T-cell (primary cell): ENCODE measurements around the gene NR2F1-AS1. TPM values are rescaled to one million over a fixed set of nuclear protein-coding genes. Genes with fewer than 3 reads are reported as not detected.

Source experiments
- ATAC-seq, 4 experiments: fragments of 200-7000 bp in 3 of 4; fragments of 150-1000 bp in 1 of 4; cut with Tn5 transposase; replicated peaks in 1 of 4; 1 replicate in 3 of 4; 2 replicates in 1 of 4; pipeline ENCODE4 v1.10.0; 2021; ENCODE audit warnings: moderate library complexity in 3 of 4, mild to moderate bottlenecking in 2 of 4, moderate number of reproducible peaks in 1 of 4
- CTCF ChIA-PET, 2 donors: fragments of 300-600 bp; sonication (Branson Sonifier 250); formaldehyde crosslinking; loops; one replicate each; lab custom pipeline; 2022; ENCODE audit warnings: antibody characterized with exemption in 2 of 2; lab: Charles Lee
- POLR2A ChIA-PET, 2 donors: fragments of 300-600 bp; sonication (Branson Sonifier 250); formaldehyde crosslinking; loops; one replicate each; lab custom pipeline; 2022; ENCODE audit warnings: antibody characterized with exemption in 2 of 2; lab: Charles Lee
- DNase-seq, 35 experiments: peaks; one replicate each; pipeline versions ENCODE4 v3.0.0 to v3.0.0-alpha.2; 2013 to 2023
- H3K27ac ChIP-seq: one replicate; pipeline ENCODE4 v1.5.1; 2013; ENCODE audit warnings: low read length
- H3K27me3 ChIP-seq, 2 experiments: replicated peaks in 1 of 2; 1 replicate in 1 of 2; 2 replicates in 1 of 2; pipeline versions ENCODE4 v1.6.1 to v1.7.0; 2013; ENCODE audit warnings: low read length in 1 of 2, mixed read lengths in 1 of 2; ENCODE audit not compliant: control insufficient read depth in 2 of 2, insufficient read depth in 2 of 2; ENCODE audit errors: extremely low read depth in 1 of 2
- H3K36me3 ChIP-seq, 2 donors: 1 replicate in 1 of 2; 2 replicates in 1 of 2; pipeline versions ENCODE4 v1.6.1 to v1.7.0; 2013; ENCODE audit warnings: low read length in 1 of 2; ENCODE audit not compliant: control insufficient read depth in 2 of 2, insufficient read depth in 1 of 2; ENCODE audit errors: extremely low read depth in 1 of 2
- H3K4me1 ChIP-seq, 2 experiments: 1 replicate in 1 of 2; 2 replicates in 1 of 2; pipeline versions ENCODE4 v1.6.1 to v1.7.0; 2013; ENCODE audit warnings: low read length in 2 of 2, mixed read lengths in 1 of 2; ENCODE audit not compliant: insufficient read depth in 2 of 2, control insufficient read depth in 1 of 2; ENCODE audit errors: extremely low read depth in 1 of 2
- H3K4me3 ChIP-seq, 2 donors: 1 replicate in 1 of 2; 2 replicates in 1 of 2; pipeline versions ENCODE4 v1.5.1 to v1.7.0; 2013; ENCODE audit warnings: mild to moderate bottlenecking in 2 of 2, low read length in 1 of 2, moderate library complexity in 1 of 2; ENCODE audit not compliant: control insufficient read depth in 1 of 2; ENCODE audit errors: extremely low read depth in 1 of 2
- H3K9me3 ChIP-seq: 2 replicates; pipeline ENCODE4 v1.7.0; 2013
- H3K27ac Mint-ChIP-seq, 2 donors: one replicate each; pipeline ENCODE4 v1.8.0; 2020 to 2021; ENCODE audit warnings: mild to moderate bottlenecking in 2 of 2, mixed read lengths in 2 of 2
- H3K27me3 Mint-ChIP-seq, 2 donors: one replicate each; pipeline ENCODE4 v1.8.0; 2021 to 2022; ENCODE audit warnings: mixed read lengths in 2 of 2
- H3K36me3 Mint-ChIP-seq: one replicate; pipeline ENCODE4 v1.8.0; 2021; ENCODE audit warnings: mixed read lengths
- H3K4me1 Mint-ChIP-seq, 3 donors: one replicate each; pipeline ENCODE4 v1.8.0; 2020 to 2022; ENCODE audit warnings: mixed read lengths in 3 of 3, mild to moderate bottlenecking in 1 of 3
- H3K4me3 Mint-ChIP-seq, 3 donors: one replicate each; pipeline ENCODE4 v1.8.0; 2020 to 2022; ENCODE audit warnings: mild to moderate bottlenecking in 3 of 3, mixed read lengths in 3 of 3, moderate library complexity in 3 of 3
- H3K9me3 Mint-ChIP-seq, 3 donors: one replicate each; pipeline ENCODE4 v1.8.0; 2020 to 2022; ENCODE audit warnings: mixed read lengths in 3 of 3
- WGBS: methylation state at CpG from one replicate; pipeline ENCODE4 v1.1.5; 2013; ENCODE audit warnings: missing lambda C conversion rate; ENCODE audit not compliant: insufficient coverage; 5-methylcytosine and 5-hydroxymethylcytosine counted together
- total RNA-seq, 35 experiments: library from RNA in 6 of 35; stranded (reverse) in 6 of 35; fragments of 120-200 nt in 1 of 35; gene quantifications; one replicate each; pipeline versions ENCODE4 v1.2.1 to v1.2.4 and lab custom pipeline; 2013 to 2026

Gene NR2F1-AS1
- total RNA-seq, 5 donors from 2014 or later (not counting 1 experiment from before 2014, with no cell fraction given): not detected

DNA sequence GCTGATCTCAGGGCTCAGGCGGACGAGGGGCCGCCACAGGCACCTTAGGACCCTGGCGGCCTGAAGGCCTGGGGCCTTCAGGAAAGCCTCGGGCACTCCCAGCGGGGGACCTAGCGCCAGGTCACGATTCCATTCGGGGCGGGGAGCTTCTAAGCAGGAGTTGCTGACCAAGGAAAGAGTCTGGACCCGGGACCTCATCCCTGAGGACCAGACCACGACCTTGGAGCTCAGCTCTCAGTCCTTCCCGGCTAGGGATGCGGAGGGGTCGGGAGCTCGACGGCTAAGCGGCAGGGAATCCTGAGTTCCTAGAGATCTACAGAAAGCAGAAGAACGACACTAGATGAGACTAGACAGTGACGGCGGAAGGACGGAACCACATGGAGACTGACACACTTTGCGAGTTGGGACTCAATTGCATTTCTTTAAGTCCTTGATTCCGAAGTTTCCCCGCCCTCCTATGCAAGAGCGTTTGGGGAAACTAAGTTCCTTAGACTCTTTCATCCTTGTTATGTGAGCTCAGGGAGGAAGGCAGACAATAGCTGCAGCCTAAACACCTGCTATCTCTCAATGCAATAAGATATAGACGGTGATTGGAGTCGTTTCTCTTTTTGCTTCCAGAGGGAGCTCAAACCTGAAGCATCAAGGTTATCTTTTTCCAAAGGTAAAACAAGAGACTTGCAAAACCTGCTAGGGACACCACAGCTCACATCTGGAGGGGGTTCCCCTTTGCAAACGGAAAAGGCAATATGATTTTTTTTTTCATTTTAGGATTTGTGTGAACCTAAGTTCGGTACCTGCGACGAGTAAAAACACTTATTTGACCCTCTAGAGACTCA lies 9.7 kb downstream of the NR2F1-AS1 start:
- no peak overlapping the region for H3K27ac Mint-ChIP-seq
- DNase-seq: no peak

DNA sequence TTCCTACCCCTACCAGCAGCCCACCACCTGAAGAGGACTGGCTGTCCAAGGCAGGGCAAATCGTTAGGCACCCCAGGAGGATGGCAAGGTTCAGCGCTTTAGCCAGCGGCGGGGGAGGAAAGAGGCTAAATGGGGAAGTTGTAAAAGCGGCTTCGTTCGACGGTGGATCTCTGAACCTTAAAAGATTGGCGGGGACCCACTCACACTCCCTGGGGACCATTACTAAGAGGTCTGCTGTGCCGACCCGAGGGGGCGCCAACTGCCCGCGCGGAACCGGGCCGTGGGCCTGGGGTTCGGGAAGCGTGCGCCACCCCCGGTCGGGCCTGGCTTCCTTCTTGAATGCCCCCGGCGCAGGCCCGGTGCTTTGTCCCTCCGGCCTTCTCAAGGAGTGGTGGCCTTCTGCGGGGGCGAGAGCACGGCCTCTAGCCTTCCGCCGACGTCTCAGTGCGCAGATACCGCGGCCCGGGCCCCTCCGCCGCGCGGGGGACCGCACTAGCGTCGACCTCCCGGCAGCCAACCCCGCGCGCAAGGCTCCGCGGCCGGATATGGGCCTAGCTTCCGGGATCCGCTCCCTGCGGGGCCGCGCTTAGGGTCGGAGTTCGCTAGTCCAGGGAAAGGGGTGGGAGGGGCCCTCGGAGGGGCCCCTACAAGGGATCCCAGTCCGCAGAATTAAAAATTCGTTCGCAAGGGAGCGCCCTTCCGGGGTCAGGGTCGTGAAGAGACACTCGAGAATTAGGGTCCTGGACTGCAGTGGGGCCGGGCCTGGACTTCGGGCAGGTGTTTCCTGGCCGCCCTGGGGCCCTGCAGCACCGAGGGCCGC lies 10.5 kb downstream of the NR2F1-AS1 start:
- ATAC-seq (peak in 3 of 4 experiments; percentile 49 to 70 (median 60)), DNase-seq (no peak)
- H3K9me3 ChIP-seq: no peaks in the 10 kb centered on the region
- H3K36me3 ChIP-seq: no peaks in the 10 kb centered on the region
- Mint-ChIP-seq H3K36me3 (no peaks in the 10 kb centered on the region), H3K4me3 (peak overlapping the region in 1 of 3 donors; percentile 57), H3K9me3 (no peaks in the 10 kb centered on the region), H3K27ac (peak overlapping the region in 1 of 2 donors; percentile 59), H3K27me3 (peaks cover 69 to 77% of the 10 kb centered on the region in 2 donors), H3K4me1 (peaks cover 13 to 23% (median 22%) of the 10 kb centered on the region in 3 donors)
- peak overlapping the region in 1 of 2 donors; percentile 66 for H3K4me3 ChIP-seq
- H3K27ac ChIP-seq: no peak overlapping the region
- peaks cover 4 to 28% of the 10 kb centered on the region in 2 experiments for H3K4me1 ChIP-seq
- peaks cover 38 to 56% of the 10 kb centered on the region in 2 experiments for H3K27me3 ChIP-seq
- 6% methylated on average over 66 of the region's 70 CpGs for WGBS
- CTCF ChIA-PET: interaction anchor here in 1 of 2 donors (1.4 kb wide), 1 partner anchor 230 kb away, joined by 4 read pairs; no protein-coding TSS in a partner anchor
- POLR2A ChIA-PET: no interaction called here

More for the DNA sequence above, 9.7 kb downstream of the NR2F1-AS1 start:
- Histone ChIP-seq H3K27me3 (peaks cover 35 to 56% of the 10 kb centered on the region in 2 experiments), H3K4me1 (peaks cover 4 to 28% of the 10 kb centered on the region in 2 experiments), H3K4me3 (peak overlapping the region in 1 of 2 donors; percentile 66), H3K9me3 (no peaks in the 10 kb centered on the region), H3K36me3 (no peaks in the 10 kb centered on the region), H3K27ac (no peak overlapping the region)
- Mint-ChIP-seq H3K4me3 (peak overlapping the region in 1 of 3 donors; percentile 57), H3K4me1 (peaks cover 13 to 23% (median 22%) of the 10 kb centered on the region in 3 donors), H3K9me3 (no peaks in the 10 kb centered on the region), H3K27me3 (peaks cover 77 to 85% of the 10 kb centered on the region in 2 donors), H3K36me3 (no peaks in the 10 kb centered on the region)
- ChIA-PET POLR2A (no interaction called here), CTCF (interaction anchor here in 1 of 2 donors (1.4 kb wide), 1 partner anchor 229 kb away, joined by 4 read pairs; no protein-coding TSS in a partner anchor)
- 27% methylated on average over 27 of the region's 32 CpGs for WGBS
- ATAC-seq: no peak

DNA sequence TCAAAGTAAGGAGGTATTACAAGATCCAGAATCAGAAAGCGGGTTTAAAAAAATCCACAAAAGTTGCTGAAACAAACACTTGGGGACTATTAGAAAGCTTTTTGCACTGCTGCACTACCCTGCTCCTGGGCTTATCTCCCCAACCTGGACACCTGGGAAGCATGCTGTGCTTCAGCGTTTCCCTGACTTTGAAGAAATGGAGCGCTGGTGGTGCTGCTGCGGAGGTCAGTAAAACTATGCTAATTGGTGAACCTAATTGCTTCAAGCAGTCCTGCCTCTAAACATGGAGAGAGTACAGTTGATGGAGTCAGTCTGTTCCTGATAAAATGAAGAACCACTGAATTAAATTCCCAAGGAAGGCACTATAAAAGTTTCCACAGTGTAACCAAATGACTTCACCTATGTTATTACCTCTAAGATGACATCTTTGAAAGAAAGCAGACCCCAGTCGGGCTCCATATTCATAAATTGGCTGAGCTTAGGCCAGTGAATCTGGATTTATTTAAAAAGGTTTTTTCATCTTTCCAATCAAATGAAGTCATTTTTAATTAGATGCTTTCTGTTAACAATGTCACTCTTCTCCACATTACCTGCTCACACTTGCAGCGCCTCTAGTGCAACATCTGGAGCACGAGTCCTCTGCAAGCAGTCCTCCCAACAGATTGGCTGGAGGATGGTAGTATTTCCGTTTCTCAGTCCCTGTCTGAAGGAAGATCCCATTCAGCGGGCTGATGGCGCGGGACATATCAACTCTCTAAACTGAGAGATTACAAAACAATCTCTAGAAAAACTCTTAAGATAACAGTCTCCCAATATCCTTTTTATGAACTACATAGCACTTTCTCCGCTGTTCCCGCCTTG lies 11.5 kb downstream of the NR2F1-AS1 start:
- Mint-ChIP-seq H3K9me3 (no peaks in the 10 kb centered on the region), H3K36me3 (no peaks in the 10 kb centered on the region), H3K27ac (peak overlapping the region in 1 of 2 donors; percentile 59), H3K4me3 (peak overlapping the region in 1 of 3 donors; percentile 57), H3K4me1 (peaks cover 13 to 23% (median 22%) of the 10 kb centered on the region in 3 donors), H3K27me3 (peaks cover 60 to 68% of the 10 kb centered on the region in 2 donors)
- no peaks in the 10 kb centered on the region for H3K36me3 ChIP-seq
- CTCF ChIA-PET: no interaction called here
- DNase-seq (no peak), ATAC-seq (no peak)
- H3K4me3 ChIP-seq: peak overlapping the region in 1 of 2 donors; percentile 66
- 31% methylated on average over 6 of the region's 13 CpGs for WGBS
- no peak overlapping the region for H3K27ac ChIP-seq
- POLR2A ChIA-PET: no interaction called here
- H3K9me3 ChIP-seq: no peaks in the 10 kb centered on the region
- H3K27me3 ChIP-seq: peaks cover 33 to 51% of the 10 kb centered on the region in 2 experiments
- H3K4me1 ChIP-seq: peaks cover 4 to 28% of the 10 kb centered on the region in 2 experiments

DNA sequence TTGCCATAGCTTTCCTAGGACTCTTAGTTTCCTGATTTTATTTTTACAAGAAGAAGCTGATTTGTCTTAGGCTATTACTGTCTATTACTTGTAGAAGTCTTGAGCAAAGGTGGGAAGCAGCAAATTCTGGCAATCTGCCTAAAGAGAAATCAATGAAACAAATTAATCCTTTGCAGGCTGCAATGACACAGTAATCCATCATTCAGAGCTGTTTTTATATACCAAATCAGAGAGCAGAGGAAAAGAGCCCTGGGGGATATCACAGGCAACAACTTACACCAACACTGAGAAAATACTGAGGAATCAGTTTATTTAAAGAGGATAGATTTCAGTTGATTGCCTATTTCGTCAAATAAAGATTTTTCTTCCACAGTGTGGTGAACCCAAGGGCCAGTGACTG lies 13.6 kb downstream of the NR2F1-AS1 start:
- peaks cover 53 to 60% of the 10 kb centered on the region in 2 donors for H3K27me3 Mint-ChIP-seq
- H3K27me3 ChIP-seq: peaks cover 22 to 34% of the 10 kb centered on the region in 2 experiments
- H3K4me1 ChIP-seq: peaks cover 4 to 22% of the 10 kb centered on the region in 2 experiments
- H3K4me1 Mint-ChIP-seq: peaks cover 13 to 18% (median 17%) of the 10 kb centered on the region in 3 donors
- no CpG with 5 or more reads among the region's 1 CpG for WGBS
- ChIA-PET CTCF (no interaction called here), POLR2A (no interaction called here)
- ATAC-seq (no peak), DNase-seq (no peak)
- no peaks in the 10 kb centered on the region for H3K9me3 ChIP-seq
- H3K9me3 Mint-ChIP-seq: no peaks in the 10 kb centered on the region
- H3K36me3 Mint-ChIP-seq: no peaks in the 10 kb centered on the region
- no peak overlapping the region for H3K4me3 ChIP-seq
- H3K27ac Mint-ChIP-seq: no peak overlapping the region
- no peaks in the 10 kb centered on the region for H3K36me3 ChIP-seq
- H3K27ac ChIP-seq: no peak overlapping the region
- no peak overlapping the region for H3K4me3 Mint-ChIP-seq

DNA sequence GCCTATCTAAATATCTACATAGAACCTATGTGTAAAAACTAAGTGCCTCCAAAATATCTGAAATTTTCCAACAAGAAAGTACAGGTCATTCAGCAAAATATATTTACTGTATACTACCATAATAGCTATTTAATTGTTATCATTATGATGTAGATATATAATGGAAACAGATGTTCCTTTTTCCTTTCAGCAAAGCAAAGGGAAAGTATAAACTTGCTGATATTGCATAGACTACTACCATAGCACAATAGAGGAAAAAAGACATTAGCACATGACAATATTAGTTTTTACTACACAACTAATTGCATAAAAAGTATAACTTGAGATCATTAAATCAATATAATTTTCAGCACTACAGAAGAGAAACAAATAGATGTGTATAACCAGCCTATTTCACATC lies 14.9 kb downstream of the NR2F1-AS1 start:
- CTCF ChIA-PET: no interaction called here

More for the DNA sequence above, 14.9 kb downstream of the NR2F1-AS1 start:
- Mint-ChIP-seq H3K4me3 (no peak overlapping the region), H3K36me3 (no peaks in the 10 kb centered on the region), H3K27me3 (peaks cover 42 to 49% of the 10 kb centered on the region in 2 donors), H3K27ac (no peak overlapping the region), H3K4me1 (peaks cover 6 to 13% (median 7%) of the 10 kb centered on the region in 3 donors), H3K9me3 (no peaks in the 10 kb centered on the region)
- no peak overlapping the region for H3K4me3 ChIP-seq
- POLR2A ChIA-PET: no interaction called here
- DNase-seq: no peak
- H3K9me3 ChIP-seq: no peaks in the 10 kb centered on the region
- peaks cover 4 to 12% of the 10 kb centered on the region in 2 experiments for H3K4me1 ChIP-seq
- H3K27me3 ChIP-seq: peaks cover 18 to 33% of the 10 kb centered on the region in 2 experiments
- no peaks in the 10 kb centered on the region for H3K36me3 ChIP-seq
- no peak for ATAC-seq
- no peak overlapping the region for H3K27ac ChIP-seq
